HG03135 (cell line): ENCODE results near the gene KNG1.

Source experiments
- ATAC-seq: cut with Tn5 transposase; IDR thresholded peaks from one replicate; pipeline ENCODE4 v1.9.1; 2021; ENCODE audit warnings: mild to moderate bottlenecking, moderate library complexity; ENCODE audit not compliant: unreplicated experiment

The KNG1 gene

GRCh38 chr3:186772701-186773417, 55.7 kb downstream of the KNG1 start:
- ATAC-seq, result peak; percentile 90

- no peak for ATAC-seq
These were observed 58.8 kb downstream of the KNG1 start for GRCh38 chr3:186775999-186776398.

GRCh38 chr3:186779204-186779603, 62.0 kb downstream of the KNG1 start:
- no peak for ATAC-seq

- no peak for ATAC-seq
These were observed 65.4 kb downstream of the KNG1 start for GRCh38 chr3:186782542-186783057.

GRCh38 chr3:186783058-186783730, 66.0 kb downstream of the KNG1 start, which contains the start of gene EIF4A2:
Gene EIF4A2, plus strand, starts transcription at chr3:186783577. Its CDS starts 34 bp downstream, at chr3:186783611.
- peak; percentile 70 for ATAC-seq

GRCh38 chr3:186783731-186784515, 66.8 kb downstream of the KNG1 start:
- ATAC-seq, result peak; percentile 60

GRCh38 chr3:186784820-186785494, 67.8 kb downstream of the KNG1 start:
- no peak for ATAC-seq

- ATAC-seq, result no peak
These were observed 68.4 kb downstream of the KNG1 start for GRCh38 chr3:186785495-186786018.

- no peak for ATAC-seq
These were observed 69.8 kb downstream of the KNG1 start for GRCh38 chr3:186786922-186787321.

- no peak for ATAC-seq
These were observed 70.7 kb downstream of the KNG1 start for GRCh38 chr3:186787642-186788481.

GRCh38 chr3:186788482-186789370, 71.6 kb downstream of the KNG1 start:
- ATAC-seq, result no peak

- ATAC-seq, result no peak
These were observed 72.5 kb downstream of the KNG1 start for GRCh38 chr3:186789554-186790260.

GRCh38 chr3:186790261-186790981, 73.3 kb downstream of the KNG1 start:
- no peak for ATAC-seq
